HepG2 (cell line): ENCODE data around the gene PRKG1. TPM values are rescaled to one million over a fixed set of nuclear protein-coding genes. Genes with fewer than 3 reads are reported as not detected.

Source experiments
- ATAC-seq: fragments of 200-7000 bp; cut with Tn5 transposase; 3 replicates; pipeline ENCODE4 v1.9.1; 2020; ENCODE audit warnings: mild to moderate bottlenecking, moderate library complexity
- BruUV-seq: library from RNA; stranded (reverse); fragments of 400-500 nt; replicated peaks from 2 replicates; lab custom pipeline; 2021; lab: Mats Ljungman, UMichigan
- CTCF ChIA-PET: fragments of 300-600 bp; formaldehyde crosslinking; extraction: SDS; loops from one replicate; lab custom pipeline; 2021; ENCODE audit warnings: low total read pairs, inconsistent platforms, low intra/inter-chr PET ratio; lab: Yijun Ruan, JAX
- POLR2A ChIA-PET: fragments of 350-600 bp; sonication (Branson Sonifier 250); formaldehyde crosslinking; loops from one replicate; lab custom pipeline; 2020; ENCODE audit warnings: antibody characterized with exemption, inconsistent platforms; lab: Yijun Ruan, JAX
- DNase-seq: peaks from one replicate; pipeline ENCODE4 v3.0.0-alpha.2; 2015; ENCODE audit warnings: low spot score
- FAIRE-seq: peaks from 3 replicates; lab custom pipeline; 2011; peaks lifted over from hg19 to GRCh38; lab: Jason Lieb, UNC
- H2AFZ ChIP-seq: one replicate; pipeline ENCODE4 v1.6.1; 2011; ENCODE audit warnings: low read length, inconsistent platforms
- H3K27ac ChIP-seq: fragments of 300-600 bp; 3 replicates; pipeline ENCODE4 v1.8.0; 2011; ENCODE audit warnings: mixed run types, mild to moderate bottlenecking, mixed read lengths, low read length, inconsistent platforms; ENCODE audit not compliant: insufficient read depth; ENCODE audit errors: extremely low read length
- H3K27me3 ChIP-seq, 2 experiments: fragments of 200-600 bp in 1 of 2; 2 replicates in 1 of 2; 3 replicates in 1 of 2; pipeline versions ENCODE4 v1.6.0 to v1.8.0; 2011; ENCODE audit warnings: low read length in 2 of 2, mild to moderate bottlenecking in 2 of 2, moderate library complexity in 2 of 2, inconsistent platforms in 1 of 2; ENCODE audit not compliant: insufficient read depth in 2 of 2, control insufficient read depth in 1 of 2
- H3K36me3 ChIP-seq, 2 experiments: fragments of 200-600 bp in 1 of 2; replicated peaks in 1 of 2; 2 replicates in 1 of 2; 3 replicates in 1 of 2; pipeline versions ENCODE4 v1.5.1 to v1.8.0; 2011; ENCODE audit warnings: low read length in 2 of 2, inconsistent platforms in 1 of 2; ENCODE audit not compliant: insufficient read depth in 2 of 2, control insufficient read depth in 1 of 2
- H3K4me1 ChIP-seq: 2 replicates; pipeline ENCODE4 v1.5.1; 2012; ENCODE audit warnings: low read length, inconsistent platforms; ENCODE audit not compliant: insufficient read depth
- H3K4me2 ChIP-seq: 2 replicates; pipeline ENCODE4 v1.6.0; 2011; ENCODE audit warnings: low read depth, low read length, inconsistent platforms
- H3K4me3 ChIP-seq, 3 experiments: fragments of 200-600 bp in 1 of 3; sonication (generic), shearing (Covaris generic) in 1 of 3; replicated peaks in 1 of 3; 2 replicates each; pipeline ENCODE4 v1.5.1; 2011 to 2016; ENCODE audit warnings: low read length in 3 of 3, inconsistent platforms in 2 of 3, low read depth in 2 of 3, mild to moderate bottlenecking in 2 of 3, control low read depth in 1 of 3, mixed read lengths in 1 of 3; ENCODE audit not compliant: insufficient read depth in 1 of 3
- H3K79me2 ChIP-seq: one replicate; pipeline ENCODE4 v1.6.1; 2011; ENCODE audit warnings: low read length, inconsistent platforms; ENCODE audit not compliant: insufficient read depth
- H3K9ac ChIP-seq: 2 replicates; pipeline ENCODE4 v1.6.0; 2011; ENCODE audit warnings: mild to moderate bottlenecking, low read depth, low read length, inconsistent platforms; ENCODE audit not compliant: insufficient read depth
- H3K9me3 ChIP-seq: 2 replicates; pipeline ENCODE4 v1.5.1; 2012; ENCODE audit warnings: mild to moderate bottlenecking, low read length
- H4K20me1 ChIP-seq: 2 replicates; pipeline ENCODE4 v1.6.0; 2011; ENCODE audit warnings: inconsistent platforms, mild to moderate bottlenecking, low read length, moderate library complexity; ENCODE audit not compliant: insufficient read depth
- CBX1 ChIP-seq: IDR thresholded peaks from one replicate; pipeline ENCODE4 v1.6.1; 2016; ENCODE audit warnings: antibody characterized with exemption, low read depth
- ELK4 ChIP-seq: sonication (generic); formaldehyde crosslinking; IDR thresholded peaks from 2 replicates; pipeline ENCODE4 v1.9.0; 2021; ENCODE audit warnings: missing genetic modification reagents, borderline replicate concordance
- HNRNPK ChIP-seq: fragments of 200-400 bp; formaldehyde crosslinking; IDR thresholded peaks from 2 replicates; pipeline ENCODE4 v1.6.1; 2018; ENCODE audit warnings: low read length, low read depth, moderate library complexity, mild to moderate bottlenecking; ENCODE audit not compliant: poor library complexity, severe bottlenecking
- KDM6A ChIP-seq: IDR thresholded peaks from 2 replicates; pipeline ENCODE4 v1.6.1; 2016; ENCODE audit warnings: low read depth
- MXI1 ChIP-seq: IDR thresholded peaks from 3 replicates; pipeline ENCODE4 v1.6.1; 2012; ENCODE audit warnings: low read depth, low read length, inconsistent platforms, borderline replicate concordance
- PRDM4 ChIP-seq: sonication (generic); formaldehyde crosslinking; IDR thresholded peaks from 2 replicates; pipeline ENCODE4 v1.9.0; 2021; ENCODE audit warnings: missing genetic modification reagents, borderline replicate concordance
- PTBP1 ChIP-seq: fragments of 200-400 bp; formaldehyde crosslinking; IDR thresholded peaks from 2 replicates; pipeline ENCODE4 v1.6.1; 2018; ENCODE audit warnings: low read length, low read depth; ENCODE audit not compliant: poor library complexity, severe bottlenecking
- TRAFD1 ChIP-seq: sonication (generic); formaldehyde crosslinking; IDR thresholded peaks from 2 replicates; pipeline ENCODE4 v1.5.1; 2020; ENCODE audit warnings: missing genetic modification reagents, mild to moderate bottlenecking, borderline replicate concordance
- ZBTB3 ChIP-seq: sonication (generic); formaldehyde crosslinking; IDR thresholded peaks from 2 replicates; pipeline ENCODE4 v1.4.0; 2020; ENCODE audit warnings: low read depth, mild to moderate bottlenecking, moderate library complexity, missing genetic modification reagents, borderline replicate concordance
- ZBTB8A ChIP-seq: sonication (generic); formaldehyde crosslinking; IDR thresholded peaks from 2 replicates; pipeline ENCODE4 v1.4.0; 2020; ENCODE audit warnings: mild to moderate bottlenecking, low read depth, missing genetic modification reagents, borderline replicate concordance
- ZC3H13 ChIP-seq: sonication (generic); formaldehyde crosslinking; IDR thresholded peaks from 2 replicates; pipeline ENCODE4 v1.8.1; 2023; ENCODE audit warnings: mild to moderate bottlenecking, missing genetic modification reagents, moderate library complexity
- ZNF207 ChIP-seq: fragments of 450-650 bp; IDR thresholded peaks from 2 replicates; pipeline ENCODE4 v1.6.1; 2016; ENCODE audit warnings: antibody characterized with exemption, borderline replicate concordance
- ZNF329 ChIP-seq: sonication (generic); formaldehyde crosslinking; IDR thresholded peaks from 2 replicates; pipeline ENCODE4 v1.9.0; 2021; ENCODE audit warnings: low read depth, mild to moderate bottlenecking, missing genetic modification reagents
- ZNF382 ChIP-seq: sonication (generic); formaldehyde crosslinking; IDR thresholded peaks from 2 replicates; pipeline ENCODE4 v1.5.0; 2020; ENCODE audit warnings: missing genetic modification reagents, mild to moderate bottlenecking, borderline replicate concordance
- ZNF501 ChIP-seq: sonication (generic); formaldehyde crosslinking; IDR thresholded peaks from 2 replicates; pipeline ENCODE4 v1.5.1; 2020; ENCODE audit warnings: mild to moderate bottlenecking, moderate library complexity, missing genetic modification reagents
- ZNF616 ChIP-seq: sonication (generic); formaldehyde crosslinking; IDR thresholded peaks from 2 replicates; pipeline ENCODE4 v1.5.0; 2020; ENCODE audit warnings: low read depth, mild to moderate bottlenecking, missing genetic modification reagents
- ZSCAN21 ChIP-seq: sonication (generic); formaldehyde crosslinking; IDR thresholded peaks from 2 replicates; pipeline ENCODE4 v1.8.0; 2022; ENCODE audit warnings: mild to moderate bottlenecking, missing genetic modification reagents, moderate library complexity, borderline replicate concordance
- in situ Hi-C: cut with HindIII; loops from 2 replicates; pipeline ENCODE4 v1.10.0; 2017; ENCODE audit warnings: low pct_unique_long_range_greater_than_20kb; ENCODE audit not compliant: extremely low pct_ligation_motif_present
- intact Hi-C: fragments of 100-400 bp; cut with micrococcal nuclease; formaldehyde crosslinking; loops from one replicate; pipeline ENCODE4 v1.10.0; 2022; ENCODE audit not compliant: unreplicated experiment
- polyA plus RNA-seq, 8 experiments: library from polyadenylated mRNA; depleted of rRNA in 3 of 8; stranded (reverse) in 7 of 8; unstranded in 1 of 8; fragments of >200 nt; fragmentation: Illumina TruSeq in 4 of 8; extraction: Trizol in 4 of 8; gene quantifications; 2 replicates each; pipeline versions ENCODE4 v1.2.1 to v1.2.3, GENCODE V29; 2011 to 2016; ENCODE audit warnings: low read depth in 4 of 8, missing spikeins in 1 of 8, mixed read lengths in 1 of 8; ENCODE audit not compliant: insufficient read depth in 1 of 8
- total RNA-seq, 5 experiments: library from RNA; depleted of rRNA; stranded (reverse); fragments of >200 nt; fragmentation: Illumina TruSeq; extraction: Trizol; gene quantifications; 2 replicates each; pipeline ENCODE4 v1.2.3, GENCODE V29; 2016; ENCODE audit warnings: low read depth in 1 of 5

The PRKG1 gene
- total and polyA plus RNA-seq, 2 of the 13 experiments (the other 11 are each of a cell fraction or from before 2014, with no cell fraction given) = 0.01 TPM; not detected in 1

GRCh38 chr10:51183783-51184182 lies 109.5 kb downstream of the PRKG1 start:
- Histone ChIP-seq H3K4me1 (no peaks in the 10 kb centered on the region), H3K9ac (no peak overlapping the region), H3K4me3 (no peak overlapping the region), H3K27ac (no peak overlapping the region), H3K9me3 (no peaks in the 10 kb centered on the region), H3K27me3 (no peaks in the 10 kb centered on the region), H3K36me3 (no peaks in the 10 kb centered on the region), H4K20me1 (no peaks in the 10 kb centered on the region), H3K4me2 (no peak overlapping the region), H2AFZ (no peak overlapping the region), H3K79me2 (no peaks in the 10 kb centered on the region)
- ATAC-seq = no peak
- intact Hi-C loops = no loop called here
- ChIA-PET CTCF (no interaction called here), POLR2A (no interaction called here)
- DNase-seq = no peak
- no peak for FAIRE-seq
- BruUV-seq = no TSS peak
- in situ Hi-C loops = no loop called here
- TF ChIP-seq CBX1 (no peak), PRDM4 (CRISPR knock-in tag) (no peak), ZNF329 (CRISPR knock-in tag) (no peak), ZBTB3 (CRISPR knock-in tag) (no peak), ZNF501 (no peak), TRAFD1 (CRISPR knock-in tag) (no peak), ZBTB8A (no peak), ZC3H13 (CRISPR knock-in tag) (no peak), KDM6A (CRISPR knock-in tag) (no peak), PTBP1 (no peak), ELK4 (CRISPR knock-in tag) (no peak), ZNF207 (no peak), ZNF382 (no peak), ZNF616 (CRISPR knock-in tag) (no peak), HNRNPK (no peak), ZSCAN21 (CRISPR knock-in tag) (no peak), MXI1 (no peak)
